DOHH2 (cell line): ENCODE measurements around the gene INHBE.

Source experiments
- EZH2phosphoT487 ChIP-seq: fragments of 200-600 bp; sonication (generic); IDR thresholded peaks from 2 replicates; pipeline ENCODE4 v1.6.1; 2017; ENCODE audit warnings: borderline replicate concordance, mild to moderate bottlenecking, antibody characterized with exemption, low read length, moderate library complexity, mixed read lengths
- TF ChIP-seq, protein P1 (sequence below): fragments of 200-600 bp; sonication (generic); IDR thresholded peaks from one replicate; pipeline ENCODE4 v1.5.1; 2014; ENCODE audit warnings: antibody characterized with exemption, mild to moderate bottlenecking, low read depth, low read length; ENCODE audit not compliant: poor library complexity, severe bottlenecking

GRCh38 chr12:57450057-57450456 lies 5.0 kb upstream of the INHBE start:
- TF ChIP-seq, protein P1, sequence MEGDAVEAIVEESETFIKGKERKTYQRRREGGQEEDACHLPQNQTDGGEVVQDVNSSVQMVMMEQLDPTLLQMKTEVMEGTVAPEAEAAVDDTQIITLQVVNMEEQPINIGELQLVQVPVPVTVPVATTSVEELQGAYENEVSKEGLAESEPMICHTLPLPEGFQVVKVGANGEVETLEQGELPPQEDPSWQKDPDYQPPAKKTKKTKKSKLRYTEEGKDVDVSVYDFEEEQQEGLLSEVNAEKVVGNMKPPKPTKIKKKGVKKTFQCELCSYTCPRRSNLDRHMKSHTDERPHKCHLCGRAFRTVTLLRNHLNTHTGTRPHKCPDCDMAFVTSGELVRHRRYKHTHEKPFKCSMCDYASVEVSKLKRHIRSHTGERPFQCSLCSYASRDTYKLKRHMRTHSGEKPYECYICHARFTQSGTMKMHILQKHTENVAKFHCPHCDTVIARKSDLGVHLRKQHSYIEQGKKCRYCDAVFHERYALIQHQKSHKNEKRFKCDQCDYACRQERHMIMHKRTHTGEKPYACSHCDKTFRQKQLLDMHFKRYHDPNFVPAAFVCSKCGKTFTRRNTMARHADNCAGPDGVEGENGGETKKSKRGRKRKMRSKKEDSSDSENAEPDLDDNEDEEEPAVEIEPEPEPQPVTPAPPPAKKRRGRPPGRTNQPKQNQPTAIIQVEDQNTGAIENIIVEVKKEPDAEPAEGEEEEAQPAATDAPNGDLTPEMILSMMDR: no peak
- TF ChIP-seq EZH2phosphoT487: no peak
